Measurements from ENCODE around the gene KIF21A.

- TF ChIP-seq CTCF (IDR thresholded peaks at IDR 0.05) = no peak
- no peak for TF ChIP-seq POLR2A (IDR thresholded peaks at IDR 0.05)
Observed at GRCh38 chr12:39483597-39483996, 40.7 kb upstream of the KIF21A start.
